SJSA1 (cell line): ENCODE measurements around the gene FABP2. TPM values are rescaled to one million over a fixed set of nuclear protein-coding genes. Genes with fewer than 3 reads are reported as not detected.

ENCODE experiments used
- DNase-seq, 2 experiments: peaks; one replicate each; pipeline ENCODE4 v3.0.0-alpha.2; 2015 to 2020; ENCODE audit warnings: low spot score in 2 of 2, low read depth in 1 of 2
- H3K27ac ChIP-seq: fragments of 250-450 bp; sonication (Bioruptor Pico); 2 replicates; pipeline ENCODE4 v1.5.1; 2020; ENCODE audit warnings: mild to moderate bottlenecking, moderate library complexity
- H3K27me3 ChIP-seq: fragments of 250-450 bp; sonication (Bioruptor Pico); replicated peaks from 2 replicates; pipeline ENCODE4 v1.5.1; 2020; ENCODE audit warnings: mild to moderate bottlenecking, moderate library complexity
- H3K36me3 ChIP-seq: fragments of 250-450 bp; sonication (Bioruptor Pico); 2 replicates; pipeline ENCODE4 v1.5.1; 2020; ENCODE audit warnings: mild to moderate bottlenecking
- H3K4me1 ChIP-seq: fragments of 250-450 bp; sonication (Bioruptor Pico); replicated peaks from 2 replicates; pipeline ENCODE4 v1.6.1; 2021; ENCODE audit warnings: mild to moderate bottlenecking
- H3K4me3 ChIP-seq: fragments of 250-450 bp; sonication (Bioruptor Pico); 2 replicates; pipeline ENCODE4 v1.5.1; 2020; ENCODE audit warnings: mild to moderate bottlenecking
- H3K9me3 ChIP-seq: fragments of 250-450 bp; sonication (Bioruptor Pico); replicated peaks from 2 replicates; pipeline ENCODE4 v1.5.1; 2020; ENCODE audit warnings: mild to moderate bottlenecking
- total RNA-seq: library from RNA; depleted of rRNA; stranded (reverse); fragments of >200 nt; shearing (Covaris generic); gene quantifications from 2 replicates; pipeline ENCODE4 v1.2.3, GENCODE V29; 2014; rRNA removed

The FABP2 gene
- total RNA-seq, 1 experiment from 2014 or later: not detected

GRCh38 chr4:119268466-119268865 is 53.5 kb downstream of the FABP2 start:
- DNase-seq: no peak

More at GRCh38 chr4:119268466-119268865, 53.5 kb downstream of the FABP2 start:
- Histone ChIP-seq H3K4me3 (no peak overlapping the region), H3K27me3 (no peaks in the 10 kb centered on the region), H3K36me3 (peaks cover 12% of the 10 kb centered on the region; the same call in 1 of the 2 replicates), H3K4me1 (no peaks in the 10 kb centered on the region), H3K9me3 (no peaks in the 10 kb centered on the region), H3K27ac (no peak overlapping the region)

Other genes starting within 250 kb of the FABP2 start
- gene MYOZ2, start 186.3 kb downstream of the FABP2 start, total RNA-seq: 0.09 TPM in 1 of 2 replicates, not detected in the other
- 13.8 and 14.7 TPM in 2 replicates for gene USP53, start 109.4 kb downstream of the FABP2 start, total RNA-seq